HS-27A (cell line): ENCODE measurements around the gene RPS19BP1.
"Not testable (repeated sequence)": the region's sequence is repeated elsewhere in the genome, so short reads cannot be mapped to it uniquely, and the experiment has no call there.

ENCODE experiments used
- DNase-seq: peaks from one replicate; pipeline ENCODE4 v3.0.0-alpha.2; 2012; ENCODE audit warnings: low read depth, missing footprints

Gene RPS19BP1

DNA sequence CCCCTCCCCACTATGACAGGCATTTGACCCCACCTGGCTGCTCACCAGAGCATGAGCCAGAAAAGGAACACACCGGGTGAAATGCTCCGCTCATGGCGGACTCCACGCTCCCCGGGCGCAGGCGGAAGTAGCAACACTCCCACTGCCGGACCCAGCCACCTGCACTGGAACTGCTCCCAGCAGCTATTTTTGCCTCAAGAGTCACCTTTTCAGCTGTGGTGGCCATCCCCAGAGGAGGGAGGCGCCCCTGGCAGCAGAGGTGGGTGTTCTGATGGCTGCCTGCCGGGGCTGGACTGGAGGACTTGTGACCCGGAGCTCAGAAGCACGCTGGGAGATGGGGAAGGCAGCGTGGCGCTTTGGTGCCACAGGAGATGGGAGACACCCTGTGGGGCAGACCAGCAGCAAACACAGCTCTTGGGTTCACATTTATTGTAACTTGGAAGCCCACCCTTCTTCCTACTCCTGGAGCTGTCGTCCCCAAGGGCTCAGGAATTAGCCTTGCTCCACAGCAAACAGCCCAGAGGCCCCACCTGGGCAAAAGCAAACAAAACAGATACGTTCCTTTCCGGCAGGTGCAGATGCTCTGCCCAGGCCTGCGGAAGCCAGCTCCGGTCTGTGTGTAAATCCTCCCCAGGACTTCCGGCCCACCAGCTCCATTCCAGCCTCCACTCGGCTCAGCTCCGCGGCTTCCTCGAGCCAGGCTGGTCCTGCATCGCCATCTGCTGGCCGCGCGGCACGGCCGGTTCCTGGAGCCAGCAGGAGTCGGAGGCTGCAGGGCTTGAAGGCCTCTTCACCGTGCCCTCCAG, 3.7 kb downstream of the RPS19BP1 start:
- no peak for DNase-seq

DNA sequence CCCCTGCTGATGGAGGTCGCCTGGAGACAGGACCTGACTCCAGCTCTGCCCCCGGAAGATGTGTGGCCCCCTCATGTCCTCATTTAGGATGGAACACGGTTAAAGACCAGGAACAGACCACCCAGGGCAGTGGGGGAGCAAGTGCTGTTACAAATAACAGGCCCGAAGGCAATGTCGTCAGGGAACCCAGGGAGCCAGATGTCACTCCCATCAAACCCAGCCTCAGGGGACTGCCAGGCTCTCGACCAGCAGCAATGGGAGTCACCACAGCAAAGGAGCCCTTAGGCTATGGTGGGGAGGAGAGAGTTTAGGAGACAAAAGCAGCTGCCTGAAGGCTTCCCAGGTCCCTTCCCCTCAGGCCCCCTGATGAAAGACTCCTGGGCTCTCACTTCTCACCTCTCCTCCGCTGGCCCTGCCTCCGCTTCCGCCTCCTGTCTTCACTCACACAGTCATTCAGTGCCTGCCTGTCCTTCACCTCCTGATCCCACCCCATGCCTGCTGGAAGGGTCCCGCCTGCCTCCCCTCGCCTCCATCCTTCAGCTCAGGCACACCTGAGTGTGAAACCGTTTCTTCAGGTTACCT, 4.4 kb downstream of the RPS19BP1 start:
- DNase-seq, result no peak

GRCh38 chr22:39527481-39527961, 5.0 kb downstream of the RPS19BP1 start:
- DNase-seq, result no peak

DNA sequence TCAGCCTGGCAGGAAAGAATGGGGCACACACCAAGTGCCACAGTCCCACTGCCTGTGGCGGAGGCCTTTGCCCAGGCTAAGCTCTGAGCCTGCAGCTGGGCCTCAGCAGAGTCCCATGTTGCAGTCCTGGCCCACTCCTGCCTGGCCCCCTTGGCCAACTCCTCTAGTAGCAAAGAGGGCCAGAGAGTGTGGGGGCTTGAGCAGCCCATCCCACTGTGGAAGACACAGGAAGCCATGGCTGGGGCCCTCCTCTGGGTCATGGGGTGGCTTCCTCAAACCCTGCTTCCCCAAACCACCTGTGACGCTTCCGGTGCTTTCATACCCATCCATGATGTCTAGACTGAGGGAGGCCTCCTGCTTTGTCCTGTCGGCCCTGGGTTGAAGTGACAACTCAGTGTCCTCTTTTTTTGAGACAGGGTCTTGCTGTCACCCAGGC, 5.8 kb downstream of the RPS19BP1 start:
- no peak for DNase-seq

DNA sequence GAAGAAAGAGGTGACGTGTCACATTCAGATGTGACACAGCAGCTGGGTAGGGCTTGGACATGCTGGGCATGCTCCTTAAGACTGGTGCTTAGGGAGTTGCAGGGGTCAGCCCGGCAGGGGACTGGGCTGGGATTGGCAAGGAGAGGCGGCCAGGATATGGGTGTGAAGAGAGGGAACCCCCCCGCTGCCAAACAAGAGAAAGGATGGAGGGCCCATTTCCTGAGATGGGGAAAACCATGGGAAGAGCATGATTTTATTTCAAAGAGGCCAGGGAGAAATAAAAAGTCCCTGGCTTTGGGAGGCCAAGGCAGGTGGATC, 6.9 kb downstream of the RPS19BP1 start:
- DNase-seq, result no peak

DNA sequence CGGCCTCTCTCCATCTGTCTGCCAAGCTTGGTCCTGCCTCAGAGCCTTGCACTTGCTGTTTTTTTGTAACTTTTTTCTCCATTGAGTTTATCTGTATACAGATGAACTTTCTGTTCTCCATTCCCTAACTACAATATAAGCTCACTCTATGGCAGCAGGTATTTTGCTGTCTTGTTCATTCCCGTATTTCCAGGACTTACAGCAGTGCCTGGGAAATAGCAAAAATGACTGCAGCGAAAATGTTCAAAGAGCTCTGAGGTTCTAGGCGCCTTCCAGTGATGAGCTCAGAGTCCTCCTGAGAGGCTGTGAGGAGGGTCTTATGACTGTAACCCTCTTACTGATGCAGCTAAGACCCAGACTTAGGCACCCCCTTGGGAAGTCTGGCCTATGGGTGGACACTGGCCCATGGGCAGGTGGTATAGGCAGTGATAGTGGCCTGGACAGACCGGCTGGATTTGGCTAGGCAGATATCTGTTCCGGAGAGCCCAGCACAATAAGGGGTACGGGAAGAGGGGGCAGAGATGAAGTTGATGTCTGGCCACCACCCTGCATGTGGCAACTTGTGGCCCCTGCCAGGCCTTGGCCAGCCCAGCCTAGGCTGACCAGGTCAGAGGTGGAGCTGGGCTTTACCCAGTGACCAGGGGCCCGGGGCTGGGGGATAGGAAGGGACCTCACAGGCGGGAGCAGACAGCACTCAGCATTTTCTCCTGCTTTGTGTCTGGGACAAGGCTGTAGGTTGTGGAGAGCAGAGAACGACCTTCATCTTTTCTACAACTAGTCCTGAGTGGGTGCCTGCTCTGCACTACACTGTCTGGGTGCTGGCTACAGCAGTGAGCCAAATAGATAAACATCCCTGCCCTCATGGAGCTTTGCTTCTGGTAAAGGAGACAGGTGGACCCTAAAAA, 7.5 kb downstream of the RPS19BP1 start:
- no peak for DNase-seq

DNA sequence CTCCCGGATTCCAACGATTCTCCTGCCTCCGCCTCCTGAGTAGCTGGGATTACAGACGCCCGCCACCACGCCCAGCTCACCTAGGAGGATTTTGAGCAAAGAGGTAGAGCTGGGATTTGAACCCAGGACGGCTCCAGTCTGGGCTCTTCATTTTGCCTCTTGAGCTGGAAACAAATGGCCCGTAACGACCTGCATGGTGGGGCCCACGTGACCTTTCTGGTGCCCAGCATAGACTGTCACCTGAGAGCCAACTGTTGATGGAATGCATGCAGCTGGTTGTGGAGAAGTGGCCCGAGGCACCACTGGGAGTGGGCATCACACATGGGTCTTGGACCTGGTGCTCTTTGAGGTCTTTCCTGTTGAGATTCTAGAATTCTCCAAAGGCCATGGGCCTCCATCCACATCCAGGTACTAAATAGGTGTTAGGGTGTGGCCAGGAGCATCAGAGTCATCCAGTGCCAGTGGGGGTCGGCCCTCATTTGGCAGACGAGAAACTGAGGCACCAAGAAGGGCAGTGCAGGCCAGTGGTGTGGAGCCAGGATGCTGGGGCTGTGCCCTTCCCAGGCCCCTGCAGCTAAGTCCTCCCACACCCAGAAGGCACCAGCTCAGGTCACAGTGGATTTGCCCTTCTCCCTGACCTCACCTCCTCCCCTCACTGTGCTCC, 8.3 kb downstream of the RPS19BP1 start:
- DNase-seq, result no peak

DNA sequence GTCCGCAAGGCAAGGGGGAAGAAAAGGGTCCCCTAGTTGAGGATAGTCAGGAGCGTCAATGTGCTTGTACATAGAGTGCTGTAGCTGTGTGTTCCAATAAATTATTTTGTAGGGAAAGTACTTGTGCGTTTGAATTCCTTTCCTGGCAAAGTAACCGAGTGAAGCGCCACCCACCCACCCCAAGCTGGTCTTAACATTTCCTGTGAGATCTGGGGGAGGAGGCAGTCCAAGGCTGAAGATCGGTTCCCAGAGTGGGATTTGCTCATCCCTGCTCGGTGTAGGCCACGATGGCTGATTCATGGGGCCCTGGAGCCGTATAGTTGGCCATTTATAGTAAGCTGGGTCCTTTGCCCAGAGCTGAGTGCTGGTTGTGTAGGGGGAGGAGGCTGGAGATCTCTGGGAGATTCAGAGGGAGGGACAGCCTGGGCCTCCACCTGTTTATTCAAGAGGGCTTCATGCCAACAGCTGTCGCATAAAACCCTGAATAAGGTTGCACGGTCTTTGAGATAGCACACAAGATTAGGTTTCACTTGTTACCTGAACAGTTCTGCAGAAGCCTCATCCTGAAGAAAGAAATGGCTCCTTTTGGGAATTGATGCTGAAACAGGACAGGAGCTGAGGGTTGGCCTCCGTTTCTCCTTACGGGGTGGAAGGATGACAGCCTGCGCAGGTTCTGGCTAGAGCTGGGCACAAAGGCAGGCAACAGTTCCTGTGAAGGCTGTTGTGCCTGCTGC, 9.8 kb downstream of the RPS19BP1 start:
- DNase-seq, result no peak

DNA sequence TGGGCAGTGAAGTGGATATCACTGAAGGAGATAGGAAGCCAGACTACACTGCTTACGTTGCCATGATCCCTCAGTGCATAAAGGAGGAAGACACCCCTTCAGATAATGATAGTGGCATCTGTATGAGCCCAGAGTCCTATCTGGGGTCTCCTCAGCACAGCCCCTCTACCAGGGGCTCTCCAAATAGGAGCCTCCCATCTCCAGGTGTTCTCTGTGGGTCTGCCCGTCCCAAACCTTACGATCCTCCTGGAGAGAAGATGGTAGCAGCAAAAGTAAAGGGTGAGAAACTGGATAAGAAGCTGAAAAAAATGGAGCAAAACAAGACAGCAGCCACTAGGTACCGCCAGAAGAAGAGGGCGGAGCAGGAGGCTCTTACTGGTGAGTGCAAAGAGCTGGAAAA, 10.5 kb downstream of the RPS19BP1 start:
- DNase-seq, result not testable (repeated sequence)

DNA sequence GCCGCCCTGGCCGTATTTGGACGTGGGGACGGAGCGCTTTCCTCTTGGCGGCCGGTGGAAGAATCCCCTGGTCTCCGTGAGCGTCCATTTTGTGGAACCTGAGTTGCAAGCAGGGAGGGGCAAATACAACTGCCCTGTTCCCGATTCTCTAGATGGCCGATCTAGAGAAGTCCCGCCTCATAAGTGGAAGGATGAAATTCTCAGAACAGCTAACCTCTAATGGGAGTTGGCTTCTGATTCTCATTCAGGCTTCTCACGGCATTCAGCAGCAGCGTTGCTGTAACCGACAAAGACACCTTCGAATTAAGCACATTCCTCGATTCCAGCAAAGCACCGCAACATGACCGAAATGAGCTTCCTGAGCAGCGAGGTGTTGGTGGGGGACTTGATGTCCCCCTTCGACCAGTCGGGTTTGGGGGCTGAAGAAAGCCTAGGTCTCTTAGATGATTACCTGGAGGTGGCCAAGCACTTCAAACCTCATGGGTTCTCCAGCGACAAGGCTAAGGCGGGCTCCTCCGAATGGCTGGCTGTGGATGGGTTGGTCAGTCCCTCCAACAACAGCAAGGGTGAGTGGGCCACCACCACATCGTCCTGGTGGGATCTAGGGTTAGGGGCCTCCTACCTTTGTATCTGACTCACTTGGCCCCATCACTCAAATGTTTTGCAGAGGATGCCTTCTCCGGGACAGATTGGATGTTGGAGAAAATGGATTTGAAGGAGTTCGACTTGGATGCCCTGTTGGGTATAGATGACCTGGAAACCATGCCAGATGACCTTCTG, 11.3 kb downstream of the RPS19BP1 start:
- not testable (repeated sequence) for DNase-seq

GRCh38 chr22:39520226-39521105, 12.1 kb downstream of the RPS19BP1 start, which contains the start of gene ATF4:
Gene ATF4 (plus strand): TSS chr22:39520562. CDS start chr22:39521446, 884 bp downstream.
- peak; percentile 98 for DNase-seq

GRCh38 chr22:39519681-39520225, 12.8 kb downstream of the RPS19BP1 start:
- no peak for DNase-seq

DNA sequence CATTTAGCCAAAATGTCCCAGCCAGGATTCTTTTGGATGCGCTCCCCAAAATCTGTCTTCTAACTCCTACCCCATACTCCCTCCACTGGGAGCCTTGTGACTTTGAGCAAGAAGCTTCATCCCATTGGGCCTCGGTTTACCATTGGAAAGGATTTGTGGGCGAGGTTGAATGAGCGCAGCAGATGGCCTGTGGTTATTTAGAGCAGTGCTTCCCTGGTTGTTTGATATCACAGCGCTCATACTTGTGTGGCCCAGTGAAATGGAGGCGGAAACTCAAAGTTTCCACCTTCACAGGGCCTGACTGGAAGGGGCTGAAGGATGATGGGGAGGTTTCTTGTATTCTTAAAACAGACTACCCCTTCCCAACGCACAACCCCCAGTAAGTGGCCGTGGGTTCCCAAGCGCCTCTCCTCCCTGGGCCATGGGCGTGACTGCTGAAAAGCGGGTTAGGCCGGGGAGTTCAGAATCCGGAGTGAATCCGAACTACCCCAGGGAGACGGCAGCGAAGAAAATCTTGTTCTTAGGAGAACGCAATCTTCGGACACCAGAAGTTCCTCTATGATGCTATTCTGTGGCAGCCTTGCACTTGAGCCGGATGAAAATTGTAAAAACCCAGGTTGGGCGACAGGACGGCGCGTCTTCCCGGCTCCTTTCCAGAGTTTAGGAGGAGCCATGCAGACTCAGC, 13.4 kb downstream of the RPS19BP1 start:
- DNase-seq, result no peak

GRCh38 chr22:39518144-39518786, 14.3 kb downstream of the RPS19BP1 start:
- DNase-seq, result no peak

DNA sequence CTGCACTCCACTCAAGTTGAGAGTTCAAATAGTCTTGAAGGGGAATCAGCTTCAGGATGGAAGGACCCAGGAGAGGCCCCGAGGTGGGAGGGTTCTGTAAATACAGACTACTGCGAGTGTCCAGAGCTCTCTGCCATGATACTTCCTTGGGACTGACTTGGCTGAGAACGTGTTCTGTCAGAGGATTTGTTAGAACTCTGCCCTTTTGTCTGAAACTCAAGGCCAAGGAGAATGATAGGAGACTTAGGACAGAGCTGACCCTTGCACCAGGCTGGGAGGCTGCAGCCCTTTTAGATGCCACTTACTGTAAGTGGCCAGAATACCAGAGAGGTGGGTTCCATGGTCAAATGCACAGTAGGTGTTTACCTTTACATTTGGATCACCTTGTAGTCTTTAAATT, 15.1 kb downstream of the RPS19BP1 start:
- DNase-seq, result no peak

DNA sequence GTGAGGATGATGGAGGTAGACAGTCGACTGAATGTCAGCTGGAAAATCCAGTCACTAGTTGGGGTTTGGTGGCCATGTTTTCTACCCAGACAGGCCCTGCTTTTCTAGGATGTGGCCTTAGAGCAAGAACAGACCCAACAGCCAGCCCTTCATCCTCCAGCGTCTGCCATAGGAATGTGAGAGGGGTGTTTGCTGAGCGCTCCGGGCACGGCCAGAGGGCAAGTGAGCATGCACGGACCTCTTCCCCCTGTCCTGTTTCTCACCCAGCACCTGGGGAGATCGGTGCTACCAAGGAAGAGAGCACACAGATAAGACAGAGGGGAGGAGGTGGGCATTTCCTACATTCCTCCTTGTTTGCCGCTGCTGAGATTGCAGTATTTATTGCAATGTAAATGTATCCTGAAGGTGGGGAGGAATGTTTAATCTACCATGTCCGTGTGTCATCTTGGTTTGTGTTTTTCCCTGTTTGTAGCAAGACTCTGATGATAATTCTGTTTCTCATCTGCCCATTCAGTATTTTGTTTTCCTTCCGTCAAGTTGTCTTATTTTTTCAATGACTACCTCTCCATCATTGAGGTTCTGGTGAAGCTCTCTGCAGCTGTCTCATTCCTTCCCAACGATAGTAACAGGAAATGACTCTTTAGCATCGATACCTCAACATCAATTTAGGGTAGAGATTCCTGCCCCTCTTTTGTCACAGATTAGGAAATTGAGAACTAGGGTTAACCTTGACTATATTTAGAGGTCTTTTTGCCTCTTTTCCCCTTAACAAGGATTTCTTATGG, 17.1 kb downstream of the RPS19BP1 start:
- DNase-seq, result no peak

- DNase-seq, result no peak
Observed at GRCh38 chr22:39514373-39514973, 18.1 kb downstream of the RPS19BP1 start.
